Left lung (tissue), 10 donors: ENCODE results near the gene TMEM119. TPM values are rescaled to one million over a fixed set of nuclear protein-coding genes. Genes with fewer than 3 reads are reported as not detected.
"Not testable (repeated sequence)": the region's sequence is repeated elsewhere in the genome, so short reads cannot be mapped to it uniquely, and the experiment has no call there.

ENCODE experiments used
- ATAC-seq: fragments of 200-7000 bp; cut with Tn5 transposase; one replicate; pipeline ENCODE4 v1.9.1; 2020; ENCODE audit warnings: moderate library complexity
- DNase-seq, 4 donors: peaks; one replicate each; pipeline ENCODE4 v3.0.0-alpha.2; 2013 to 2020
- H3K27ac ChIP-seq, 2 donors: fragments of 200-600 bp; sonication (generic) in 1 of 2; one replicate each; pipeline versions ENCODE4 v1.5.0 to v1.8.0; 2020 to 2021
- H3K27me3 ChIP-seq, 2 donors: fragments of 200-600 bp; sonication (generic) in 1 of 2; one replicate each; pipeline versions ENCODE4 v1.5.0 to v1.8.0; 2020 to 2021
- H3K36me3 ChIP-seq, 2 donors: fragments of 200-600 bp; sonication (generic) in 1 of 2; one replicate each; pipeline versions ENCODE4 v1.5.0 to v1.8.0; 2020 to 2021
- H3K4me1 ChIP-seq, 2 donors: fragments of 200-600 bp; one replicate each; pipeline ENCODE4 v1.8.0; 2021
- H3K4me3 ChIP-seq, 2 donors: fragments of 200-600 bp; sonication (generic) in 1 of 2; one replicate each; pipeline versions ENCODE4 v1.5.0 to v1.8.0; 2020 to 2021; ENCODE audit warnings: mild to moderate bottlenecking in 1 of 2
- H3K9me3 ChIP-seq, 2 donors: fragments of 200-600 bp; sonication (generic) in 1 of 2; one replicate each; pipeline versions ENCODE4 v1.5.0 to v1.8.0; 2020 to 2021
- intact Hi-C, 2 donors: fragments of 100-400 bp; cut with DNase I; formaldehyde crosslinking; loops; one replicate each; pipeline versions ENCODE4 v1.11.2 to v1.14.2; 2022
- polyA plus RNA-seq, 6 donors: library from polyadenylated mRNA; unstranded; fragments of 120-200 nt; gene quantifications; one replicate each; pipeline ENCODE4 v1.2.1, GENCODE V29; 2013; ENCODE audit not compliant: insufficient read length in 6 of 6
- total RNA-seq, 2 donors: library from RNA; stranded (reverse); fragmentation: NEBNext Ultra II Directional; extraction: Animal tissue kit (Norgen Biotek cat#: 25700); gene quantifications; one replicate each; pipeline ENCODE4 v1.2.1, GENCODE V29; 2021
- TF ChIP-seq, protein P1 (sequence below), 2 donors: fragments of 200-600 bp; sonication (generic) in 1 of 2; IDR thresholded peaks; one replicate each; pipeline versions ENCODE4 v1.5.0 to v1.8.0; 2021; ENCODE audit warnings: antibody characterized with exemption in 2 of 2
- donor health status: DM: no; HTN: yes; CAD: no.
- donor health status: DM: no; HTN: no; CAD: no.

TMEM119 gene
- total and polyA plus RNA-seq, 8 donors: 34.0 to 90.9 (median 45.9) TPM

DNA sequence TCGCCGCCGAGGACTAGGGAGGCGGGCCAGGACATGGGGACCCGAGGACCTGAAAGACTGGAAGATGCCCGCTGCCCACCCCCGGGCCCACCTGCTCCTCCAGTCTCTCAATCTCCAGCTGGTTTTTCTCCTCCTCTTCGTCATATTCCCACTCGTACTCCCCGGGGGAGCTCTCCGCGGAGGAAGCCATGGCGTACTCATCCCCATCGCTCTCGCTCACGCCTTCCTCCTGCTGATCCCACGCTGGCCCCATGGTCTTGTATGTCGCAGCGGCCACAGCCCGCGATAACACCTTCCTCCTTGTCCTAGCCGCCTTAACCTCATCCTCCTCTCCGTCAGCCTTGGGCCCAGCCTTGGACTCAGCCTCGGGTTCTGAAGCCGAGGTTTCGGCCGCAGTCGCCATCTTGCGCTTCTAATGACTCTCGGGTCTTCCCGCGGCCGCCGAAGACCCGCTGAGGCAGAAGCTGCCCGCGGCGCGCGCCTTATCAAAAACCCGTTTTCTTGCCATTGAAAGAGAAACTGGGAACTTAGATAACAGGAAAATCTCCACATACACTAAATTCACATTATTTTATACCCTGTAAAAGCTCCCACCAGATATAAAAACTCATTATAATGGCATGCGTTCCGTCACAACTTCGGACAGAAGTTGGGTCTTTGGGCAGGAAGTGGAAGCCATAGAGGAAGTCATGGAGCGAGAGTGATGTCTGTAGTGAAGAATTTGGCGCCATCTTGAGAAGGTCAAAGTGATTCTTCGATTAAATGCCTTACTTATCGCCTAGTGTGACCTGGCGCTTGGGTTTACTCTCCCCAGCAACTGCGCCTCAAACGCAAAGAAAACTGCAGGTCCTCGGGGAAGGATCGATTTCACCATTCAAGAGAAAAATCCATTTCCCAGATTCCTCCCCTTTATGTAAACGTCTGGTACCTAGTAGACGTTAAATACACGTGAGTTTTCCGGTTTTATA lies 36.8 kb downstream of the TMEM119 start, which contains the start of gene SART3:
Gene SART3 (minus strand): TSS at position 422 of the 968 bp plus-strand sequence. CDS start 19 bp downstream, at position 403.
- Histone ChIP-seq H3K4me3 (peak within 1 kb of the TSS; percentile 71 to 98), H3K4me1 (peaks cover 18 to 73% of the 10 kb centered on the region in 2 donors), H3K27ac (peak within 1 kb of the TSS; percentile 88 to 92), H3K36me3 (peaks cover 0 to 32% of the 10 kb centered on the region in 2 donors), H3K9me3 (no peaks in the 10 kb centered on the region), H3K27me3 (no peaks in the 10 kb centered on the region)
- TF ChIP-seq, protein P1, sequence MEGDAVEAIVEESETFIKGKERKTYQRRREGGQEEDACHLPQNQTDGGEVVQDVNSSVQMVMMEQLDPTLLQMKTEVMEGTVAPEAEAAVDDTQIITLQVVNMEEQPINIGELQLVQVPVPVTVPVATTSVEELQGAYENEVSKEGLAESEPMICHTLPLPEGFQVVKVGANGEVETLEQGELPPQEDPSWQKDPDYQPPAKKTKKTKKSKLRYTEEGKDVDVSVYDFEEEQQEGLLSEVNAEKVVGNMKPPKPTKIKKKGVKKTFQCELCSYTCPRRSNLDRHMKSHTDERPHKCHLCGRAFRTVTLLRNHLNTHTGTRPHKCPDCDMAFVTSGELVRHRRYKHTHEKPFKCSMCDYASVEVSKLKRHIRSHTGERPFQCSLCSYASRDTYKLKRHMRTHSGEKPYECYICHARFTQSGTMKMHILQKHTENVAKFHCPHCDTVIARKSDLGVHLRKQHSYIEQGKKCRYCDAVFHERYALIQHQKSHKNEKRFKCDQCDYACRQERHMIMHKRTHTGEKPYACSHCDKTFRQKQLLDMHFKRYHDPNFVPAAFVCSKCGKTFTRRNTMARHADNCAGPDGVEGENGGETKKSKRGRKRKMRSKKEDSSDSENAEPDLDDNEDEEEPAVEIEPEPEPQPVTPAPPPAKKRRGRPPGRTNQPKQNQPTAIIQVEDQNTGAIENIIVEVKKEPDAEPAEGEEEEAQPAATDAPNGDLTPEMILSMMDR (IDR thresholded peaks at IDR 0.05): no peak
- intact Hi-C loops: no loop called here
- ATAC-seq (peak; percentile 67), DNase-seq (peak; percentile 81 to 94 (median 89))

DNA sequence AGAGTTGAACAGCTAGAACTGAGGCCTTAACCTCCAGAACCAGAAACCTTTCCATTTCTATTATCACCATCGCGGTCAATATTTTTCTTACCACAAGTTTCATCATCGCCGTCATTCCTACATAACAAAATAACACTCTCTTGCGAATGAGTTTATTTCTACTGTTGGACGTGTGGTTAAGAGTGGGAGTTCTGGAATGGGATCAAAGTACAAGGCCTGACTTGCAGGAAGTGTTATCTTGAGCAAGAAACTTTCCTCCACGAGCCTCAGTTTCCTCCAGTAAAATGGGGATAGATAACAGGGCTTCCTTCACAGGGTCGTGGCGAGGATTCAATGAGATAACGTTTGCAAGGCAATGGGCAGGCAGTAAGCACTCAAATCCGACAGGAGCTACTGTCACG lies 37.6 kb downstream of the TMEM119 start:
- H3K27ac ChIP-seq: peak overlapping the region; percentile 88 to 92
- intact Hi-C loops: no loop called here
- TF ChIP-seq, protein P1 (IDR thresholded peaks at IDR 0.05): no peak
- peaks cover 0 to 27% of the 10 kb centered on the region in 2 donors for H3K36me3 ChIP-seq
- no peaks in the 10 kb centered on the region for H3K9me3 ChIP-seq
- DNase-seq: no peak
- H3K4me3 ChIP-seq: peak overlapping the region; percentile 71 to 98
- H3K27me3 ChIP-seq: no peaks in the 10 kb centered on the region
- no peak for ATAC-seq
- H3K4me1 ChIP-seq: peaks cover 18 to 72% of the 10 kb centered on the region in 2 donors

DNA sequence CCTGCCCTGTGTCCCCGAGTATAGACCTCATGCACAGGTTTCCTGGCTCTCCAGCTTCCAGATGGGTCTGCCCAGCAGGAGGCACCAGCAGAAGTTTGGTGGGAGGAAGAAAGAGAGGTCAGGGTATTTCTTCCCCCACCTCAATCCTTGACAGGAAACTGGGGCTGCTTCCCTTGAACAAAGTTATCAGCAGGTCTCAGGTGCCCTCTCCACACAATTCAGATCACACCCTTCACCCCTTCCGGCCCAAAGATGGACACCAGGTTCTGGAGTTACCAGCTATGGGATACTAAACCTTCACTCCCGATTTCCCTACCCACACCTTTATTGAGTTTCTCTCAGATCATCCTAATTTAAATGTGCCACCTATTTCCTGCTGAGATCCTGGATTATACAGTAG lies 38.1 kb downstream of the TMEM119 start:
- no peak for DNase-seq
- TF ChIP-seq, protein P1 (IDR thresholded peaks at IDR 0.05): no peak
- H3K27ac ChIP-seq: no peak overlapping the region
- H3K36me3 ChIP-seq: peaks cover 0 to 21% of the 10 kb centered on the region in 2 donors
- H3K4me1 ChIP-seq: peaks cover 18 to 72% of the 10 kb centered on the region in 2 donors
- no peaks in the 10 kb centered on the region for H3K27me3 ChIP-seq
- intact Hi-C loops: no loop called here
- ATAC-seq: no peak
- H3K4me3 ChIP-seq: peak overlapping the region; percentile 71 to 98
- no peaks in the 10 kb centered on the region for H3K9me3 ChIP-seq

DNA sequence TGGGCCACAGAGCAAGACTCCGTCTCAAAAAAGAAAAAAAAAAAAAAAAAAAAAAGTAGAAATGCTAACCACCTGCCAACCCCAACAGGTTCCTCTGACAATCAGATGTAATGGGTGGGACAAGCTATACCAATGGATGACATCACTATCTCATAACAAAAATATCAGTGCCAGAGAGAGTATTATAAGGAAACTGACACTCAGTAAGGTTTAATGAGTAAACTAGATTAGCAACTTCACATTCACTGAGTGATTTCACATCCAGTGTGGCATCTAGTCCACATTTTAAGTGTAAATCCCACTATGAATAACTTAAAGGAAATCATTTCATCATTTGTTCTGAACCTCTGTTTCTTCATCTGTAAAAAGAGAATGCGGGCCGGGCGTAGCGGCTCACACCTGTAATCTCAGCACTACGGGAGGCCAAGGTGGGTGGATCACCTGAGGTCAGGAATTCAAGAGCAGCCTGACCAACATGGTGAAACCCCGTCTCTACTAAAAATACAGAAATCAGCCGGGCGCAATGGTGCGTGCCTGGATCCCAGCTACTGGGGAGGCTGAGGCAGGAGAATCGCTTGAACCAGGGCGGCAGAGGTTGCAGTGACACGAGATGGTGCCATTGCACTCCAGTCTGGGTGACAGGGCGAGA lies 38.8 kb downstream of the TMEM119 start:
- TF ChIP-seq, protein P1 (IDR thresholded peaks at IDR 0.05): no peak
- H3K4me3 ChIP-seq: peak overlapping the region in 1 of 2 donors; percentile 98
- no peaks in the 10 kb centered on the region for H3K9me3 ChIP-seq
- peaks cover 0 to 15% of the 10 kb centered on the region in 2 donors for H3K36me3 ChIP-seq
- H3K4me1 ChIP-seq: peaks cover 18 to 70% of the 10 kb centered on the region in 2 donors
- H3K27me3 ChIP-seq: no peaks in the 10 kb centered on the region
- intact Hi-C loops: no loop called here
- DNase-seq (no peak), ATAC-seq (no peak)
- H3K27ac ChIP-seq: no peak overlapping the region

DNA sequence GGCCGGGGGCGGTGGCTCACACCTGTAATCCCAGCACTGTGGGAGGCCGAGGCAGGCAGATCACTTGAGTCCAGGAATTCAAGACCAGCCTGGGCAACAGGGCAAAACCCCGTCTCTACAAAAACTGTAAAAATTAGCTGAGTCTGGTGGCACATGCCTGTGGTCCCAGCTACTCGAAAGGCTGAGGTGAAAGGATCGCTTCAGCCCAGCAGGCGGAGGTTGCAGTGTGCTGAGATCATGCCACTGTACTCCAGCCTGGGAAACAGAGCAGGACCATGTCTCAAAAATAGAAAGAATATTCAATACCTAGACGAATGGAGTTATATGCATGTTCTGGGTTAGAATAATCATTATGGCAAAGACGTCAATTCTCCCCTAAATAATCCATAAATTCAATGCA lies 42.5 kb downstream of the TMEM119 start:
- peaks cover 0 to 13% of the 10 kb centered on the region in 2 donors for H3K36me3 ChIP-seq
- peaks cover 14 to 77% of the 10 kb centered on the region in 2 donors for H3K4me1 ChIP-seq
- H3K27me3 ChIP-seq, H3K27ac ChIP-seq, H3K4me3 ChIP-seq, intact Hi-C loops, DNase-seq, ATAC-seq, H3K9me3 ChIP-seq: not testable (repeated sequence)
